Activated naive CD4-positive, alpha-beta T cell treated with anti-CD3 and anti-CD28 coated beads, Interleukin-2, amount 10 ng/mL, durations not matched to agents 7 days and 5 days (primary cell): ENCODE data around the gene RAD51AP1.

Experiments used
- CTCF ChIA-PET: fragments of 350-600 bp; sonication (Branson Sonifier 250); formaldehyde crosslinking; loops from one replicate; lab custom pipeline; 2021; ENCODE audit warnings: antibody characterized with exemption; lab: Charles Lee
- DNase-seq: peaks from one replicate; pipeline ENCODE4 v3.0.0-alpha.2; 2020
- H3K27ac Mint-ChIP-seq: one replicate; pipeline ENCODE4 v1.8.0; 2021; ENCODE audit warnings: mild to moderate bottlenecking, moderate library complexity, mixed read lengths
- H3K27me3 Mint-ChIP-seq: one replicate; pipeline ENCODE4 v1.8.0; 2021; ENCODE audit warnings: mild to moderate bottlenecking, mixed read lengths
- H3K36me3 Mint-ChIP-seq: one replicate; pipeline ENCODE4 v1.8.0; 2021; ENCODE audit warnings: mixed read lengths
- H3K4me1 Mint-ChIP-seq: one replicate; pipeline ENCODE4 v1.8.0; 2021; ENCODE audit warnings: mixed read lengths
- H3K4me3 Mint-ChIP-seq: one replicate; pipeline ENCODE4 v1.8.0; 2021; ENCODE audit warnings: mild to moderate bottlenecking, moderate library complexity, mixed read lengths
- H3K9me3 Mint-ChIP-seq: one replicate; pipeline ENCODE4 v1.8.0; 2021; ENCODE audit warnings: mixed read lengths

The RAD51AP1 gene

GRCh38 chr12:4589941-4590340 is 51.3 kb downstream of the RAD51AP1 start:
- DNase-seq: no peak
- H3K36me3 Mint-ChIP-seq: no peaks in the 10 kb centered on the region
- no peak overlapping the region for H3K4me3 Mint-ChIP-seq
- no peak overlapping the region for H3K27ac Mint-ChIP-seq
- CTCF ChIA-PET: no interaction called here
- H3K27me3 Mint-ChIP-seq: peaks cover 11% of the 10 kb centered on the region
- no peaks in the 10 kb centered on the region for H3K4me1 Mint-ChIP-seq
- peaks cover 1% of the 10 kb centered on the region for H3K9me3 Mint-ChIP-seq

- DNase-seq: no peak
- no peak overlapping the region for H3K4me3 Mint-ChIP-seq
- CTCF ChIA-PET: interaction anchor here (1.4 to 1.5 kb wide), 3 partner anchors 9 to 13 kb away, joined by 3 to 6 read pairs (median 3); no protein-coding TSS in a partner anchor
Measured at GRCh38 chr12:4591180-4591687, 52.5 kb downstream of the RAD51AP1 start.

GRCh38 chr12:4595881-4596280 is 57.2 kb downstream of the RAD51AP1 start:
- no peak for DNase-seq
- CTCF ChIA-PET: no interaction called here
- H3K36me3 Mint-ChIP-seq: no peaks in the 10 kb centered on the region
- H3K27ac Mint-ChIP-seq: no peak overlapping the region
- H3K27me3 Mint-ChIP-seq: peaks cover 15% of the 10 kb centered on the region
- H3K4me3 Mint-ChIP-seq: no peak overlapping the region
- H3K9me3 Mint-ChIP-seq: no peaks in the 10 kb centered on the region
- no peaks in the 10 kb centered on the region for H3K4me1 Mint-ChIP-seq

More at GRCh38 chr12:4591180-4591687, 52.5 kb downstream of the RAD51AP1 start:
- no peaks in the 10 kb centered on the region for H3K4me1 Mint-ChIP-seq
- no peak overlapping the region for H3K27ac Mint-ChIP-seq
- peaks cover 1% of the 10 kb centered on the region for H3K9me3 Mint-ChIP-seq
- H3K36me3 Mint-ChIP-seq: no peaks in the 10 kb centered on the region
- peaks cover 22% of the 10 kb centered on the region for H3K27me3 Mint-ChIP-seq

DNA sequence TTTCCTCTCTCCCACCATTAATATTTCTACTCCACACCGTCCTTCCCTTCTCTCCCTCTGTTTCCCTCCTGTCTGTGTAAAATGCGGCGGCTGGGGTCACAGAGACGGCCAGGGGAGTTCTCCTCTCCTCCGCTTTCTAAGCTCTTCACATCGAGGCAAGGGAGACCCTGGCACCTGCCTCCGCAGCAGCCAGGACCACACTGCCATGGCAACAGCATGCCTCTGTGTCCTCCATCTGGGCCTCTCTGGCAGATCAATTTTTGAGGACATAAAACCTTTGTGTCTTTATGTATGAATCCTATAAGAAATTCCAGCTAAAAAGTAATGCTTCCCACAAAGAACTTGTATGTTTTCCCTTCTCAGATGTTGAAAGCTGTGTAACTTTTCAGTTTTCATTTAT is 64.7 kb downstream of the RAD51AP1 start:
- DNase-seq: no peak
- Mint-ChIP-seq H3K36me3 (peaks cover 1% of the 10 kb centered on the region), H3K27me3 (peaks cover 15% of the 10 kb centered on the region), H3K4me1 (peaks cover 12% of the 10 kb centered on the region), H3K4me3 (no peak overlapping the region), H3K27ac (no peak overlapping the region), H3K9me3 (no peaks in the 10 kb centered on the region)
- CTCF ChIA-PET: interaction anchor here (0.6 to 1.3 kb wide), 5 partner anchors 11 to 1139 kb away, joined by 3 to 5 read pairs (median 3); no protein-coding TSS in a partner anchor

GRCh38 chr12:4603946-4604345 is 65.3 kb downstream of the RAD51AP1 start:
- Mint-ChIP-seq H3K4me1 (peaks cover 12% of the 10 kb centered on the region), H3K4me3 (no peak overlapping the region), H3K9me3 (no peaks in the 10 kb centered on the region), H3K27me3 (peaks cover 15% of the 10 kb centered on the region), H3K27ac (no peak overlapping the region), H3K36me3 (peaks cover 1% of the 10 kb centered on the region)
- no peak for DNase-seq
- CTCF ChIA-PET: interaction anchor here (0.6 to 2.1 kb wide), 10 partner anchors 12 to 1139 kb away, joined by 3 to 11 read pairs (median 3); partner anchors contain the start of genes AKAP3 and NDUFA9

DNA sequence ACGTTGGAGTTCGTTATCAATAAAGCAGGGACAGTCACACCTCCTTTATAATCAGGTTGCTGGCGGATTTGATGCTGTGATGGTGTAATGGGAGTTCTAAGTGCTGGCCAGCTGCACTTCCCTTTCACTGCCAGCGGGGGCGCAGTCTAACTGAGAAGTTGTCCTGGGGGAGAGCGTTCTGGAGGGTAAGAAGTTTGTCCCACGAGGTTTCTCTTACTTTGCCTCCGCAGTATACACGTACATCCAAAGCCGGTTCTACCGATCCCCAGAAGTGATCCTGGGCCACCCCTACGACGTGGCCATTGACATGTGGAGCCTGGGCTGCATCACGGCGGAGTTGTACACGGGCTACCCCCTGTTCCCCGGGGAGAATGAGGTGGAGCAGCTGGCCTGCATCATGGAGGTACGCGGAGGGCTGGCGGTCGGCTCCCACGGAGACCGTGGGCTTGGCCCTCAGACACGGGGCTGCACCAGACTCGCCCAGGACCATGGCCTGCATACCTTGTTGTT is 66.0 kb downstream of the RAD51AP1 start:
- CTCF ChIA-PET: interaction anchor here (0.7 to 2.1 kb wide), 10 partner anchors 13 to 211 kb away, joined by 3 to 11 read pairs (median 3); partner anchors contain the start of genes AKAP3 and NDUFA9
- DNase-seq: peak; percentile 87
- peaks cover 12% of the 10 kb centered on the region for H3K4me1 Mint-ChIP-seq
- H3K4me3 Mint-ChIP-seq: peak overlapping the region; percentile 95
- no peaks in the 10 kb centered on the region for H3K9me3 Mint-ChIP-seq
- peak overlapping the region; percentile 85 for H3K27ac Mint-ChIP-seq
- H3K27me3 Mint-ChIP-seq: peaks cover 15% of the 10 kb centered on the region
- peaks cover 1% of the 10 kb centered on the region for H3K36me3 Mint-ChIP-seq

GRCh38 chr12:4607056-4607455 is 68.4 kb downstream of the RAD51AP1 start:
- Mint-ChIP-seq H3K36me3 (peaks cover 4% of the 10 kb centered on the region), H3K9me3 (no peaks in the 10 kb centered on the region), H3K4me1 (peaks cover 12% of the 10 kb centered on the region), H3K27me3 (peaks cover 12% of the 10 kb centered on the region), H3K4me3 (no peak overlapping the region), H3K27ac (no peak overlapping the region)
- DNase-seq: no peak
- CTCF ChIA-PET: no interaction called here

DNA sequence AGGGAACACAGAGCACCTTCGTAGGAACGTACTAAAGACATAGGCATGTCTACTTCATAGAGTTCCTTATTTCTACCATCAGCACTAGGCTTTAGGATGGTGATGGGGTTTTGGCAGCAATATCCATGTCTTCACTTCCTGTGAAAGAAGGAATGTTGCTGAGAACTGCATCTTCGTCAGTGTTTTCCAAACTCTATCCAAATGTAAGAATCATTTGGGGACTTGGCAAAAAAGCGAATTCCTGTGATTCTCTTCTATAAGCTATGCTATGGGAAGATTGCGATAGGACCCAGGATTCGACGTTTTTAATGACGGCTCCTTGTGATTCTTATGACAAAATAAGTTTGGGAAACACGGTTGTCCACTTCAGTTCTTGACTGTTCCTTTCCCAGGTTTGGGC is 70.4 kb downstream of the RAD51AP1 start:
- H3K36me3 Mint-ChIP-seq: peaks cover 16% of the 10 kb centered on the region

More for the DNA sequence above, 70.4 kb downstream of the RAD51AP1 start:
- H3K27me3 Mint-ChIP-seq: peaks cover 4% of the 10 kb centered on the region
- peaks cover 12% of the 10 kb centered on the region for H3K4me1 Mint-ChIP-seq
- H3K9me3 Mint-ChIP-seq: no peaks in the 10 kb centered on the region
- DNase-seq: no peak
- no peak overlapping the region for H3K27ac Mint-ChIP-seq
- H3K4me3 Mint-ChIP-seq: no peak overlapping the region
- CTCF ChIA-PET: no interaction called here
